Subcutaneous adipose tissue (tissue), 4 donors: ENCODE results near the gene NPPA. TPM values are rescaled to one million over a fixed set of nuclear protein-coding genes. Genes with fewer than 3 reads are reported as not detected.

Source experiments
- total RNA-seq, 4 donors: library from RNA; depleted of rRNA; stranded (reverse); fragments of >200 nt; gene quantifications; one replicate each; pipeline ENCODE4 v1.1.0, GENCODE V29; 2016
- TF ChIP-seq, protein P1 (sequence below): fragments of 450-650 bp; IDR thresholded peaks from one replicate; pipeline ENCODE4 v1.5.1; 2016; ENCODE audit warnings: low read depth, mild to moderate bottlenecking, control low read depth, antibody characterized with exemption, moderate library complexity

NPPA gene
- total RNA-seq, 4 donors from 2014 or later, result not detected

DNA sequence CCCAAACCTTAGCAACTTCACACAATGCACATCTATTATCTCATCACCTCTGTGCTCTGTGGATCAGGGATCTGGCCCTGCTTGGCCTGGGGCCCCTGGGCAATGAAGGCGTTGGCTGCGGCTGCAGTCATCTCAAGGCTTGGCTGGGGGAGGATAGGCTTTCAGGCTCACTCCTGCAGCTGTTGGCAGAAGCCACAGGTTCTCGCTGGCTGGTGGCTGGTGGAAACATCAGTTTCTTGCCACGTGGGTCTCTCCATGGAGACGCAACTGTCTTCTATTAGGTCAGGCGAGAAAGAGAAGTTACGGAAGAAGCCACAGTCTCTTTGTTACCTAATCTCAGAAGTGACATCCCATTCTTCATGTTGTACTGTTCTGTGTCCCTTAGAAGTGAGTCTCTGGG, 3.6 kb upstream of the NPPA start:
- TF ChIP-seq, protein P1, sequence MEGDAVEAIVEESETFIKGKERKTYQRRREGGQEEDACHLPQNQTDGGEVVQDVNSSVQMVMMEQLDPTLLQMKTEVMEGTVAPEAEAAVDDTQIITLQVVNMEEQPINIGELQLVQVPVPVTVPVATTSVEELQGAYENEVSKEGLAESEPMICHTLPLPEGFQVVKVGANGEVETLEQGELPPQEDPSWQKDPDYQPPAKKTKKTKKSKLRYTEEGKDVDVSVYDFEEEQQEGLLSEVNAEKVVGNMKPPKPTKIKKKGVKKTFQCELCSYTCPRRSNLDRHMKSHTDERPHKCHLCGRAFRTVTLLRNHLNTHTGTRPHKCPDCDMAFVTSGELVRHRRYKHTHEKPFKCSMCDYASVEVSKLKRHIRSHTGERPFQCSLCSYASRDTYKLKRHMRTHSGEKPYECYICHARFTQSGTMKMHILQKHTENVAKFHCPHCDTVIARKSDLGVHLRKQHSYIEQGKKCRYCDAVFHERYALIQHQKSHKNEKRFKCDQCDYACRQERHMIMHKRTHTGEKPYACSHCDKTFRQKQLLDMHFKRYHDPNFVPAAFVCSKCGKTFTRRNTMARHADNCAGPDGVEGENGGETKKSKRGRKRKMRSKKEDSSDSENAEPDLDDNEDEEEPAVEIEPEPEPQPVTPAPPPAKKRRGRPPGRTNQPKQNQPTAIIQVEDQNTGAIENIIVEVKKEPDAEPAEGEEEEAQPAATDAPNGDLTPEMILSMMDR, result no peak

GRCh38 chr1:11850156-11850555, 2.6 kb upstream of the NPPA start:
- TF ChIP-seq, protein P1, result no peak

- TF ChIP-seq, protein P1, result no peak
These were observed 754 bp upstream of the NPPA start for GRCh38 chr1:11848373-11848700.

- TF ChIP-seq, protein P1, result no peak
These were observed 1.8 kb downstream of the NPPA start for GRCh38 chr1:11845641-11846335.

DNA sequence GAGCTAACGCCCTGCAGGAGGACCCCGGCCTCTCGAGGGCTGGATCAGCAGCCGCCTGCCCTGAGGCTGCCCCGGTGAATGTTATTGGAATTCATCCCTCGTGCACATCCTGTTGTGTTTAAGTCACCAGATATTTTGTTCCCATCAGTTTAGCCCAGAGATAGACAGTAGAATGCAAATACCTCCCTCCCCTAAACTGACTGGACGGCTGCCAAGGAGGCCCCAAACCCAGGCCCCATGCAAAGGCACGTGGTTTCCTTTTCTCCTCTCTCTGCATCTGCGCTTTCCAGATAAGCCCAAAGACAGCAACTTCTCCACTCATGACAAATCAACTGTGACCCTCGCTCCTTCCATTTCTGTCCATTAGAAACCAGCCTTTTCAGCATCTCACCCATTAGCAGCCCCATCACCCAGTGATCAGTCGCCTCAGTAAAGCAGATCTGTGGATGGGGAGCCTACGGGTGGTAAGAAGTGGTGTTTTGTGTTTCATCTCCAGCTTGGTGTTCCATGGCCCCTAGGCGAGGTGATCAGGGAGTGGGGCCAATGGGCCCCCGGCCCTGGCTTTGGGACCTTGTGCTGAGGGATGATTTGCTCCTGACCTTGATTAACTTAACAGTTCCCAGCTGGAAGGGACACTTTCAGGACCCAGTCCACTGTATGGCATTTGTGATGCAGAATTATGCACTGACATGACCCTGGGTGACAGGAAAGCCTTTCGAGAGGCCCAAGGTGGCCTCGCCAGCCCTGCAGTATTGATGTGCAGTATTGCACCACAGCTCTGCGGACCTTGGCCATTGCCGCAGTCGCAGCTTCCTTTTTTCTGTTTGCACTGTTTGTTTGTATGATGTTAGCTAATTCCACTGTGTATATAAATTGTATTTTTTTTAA, 5.2 kb downstream of the NPPA start:
- TF ChIP-seq, protein P1, result no peak

DNA sequence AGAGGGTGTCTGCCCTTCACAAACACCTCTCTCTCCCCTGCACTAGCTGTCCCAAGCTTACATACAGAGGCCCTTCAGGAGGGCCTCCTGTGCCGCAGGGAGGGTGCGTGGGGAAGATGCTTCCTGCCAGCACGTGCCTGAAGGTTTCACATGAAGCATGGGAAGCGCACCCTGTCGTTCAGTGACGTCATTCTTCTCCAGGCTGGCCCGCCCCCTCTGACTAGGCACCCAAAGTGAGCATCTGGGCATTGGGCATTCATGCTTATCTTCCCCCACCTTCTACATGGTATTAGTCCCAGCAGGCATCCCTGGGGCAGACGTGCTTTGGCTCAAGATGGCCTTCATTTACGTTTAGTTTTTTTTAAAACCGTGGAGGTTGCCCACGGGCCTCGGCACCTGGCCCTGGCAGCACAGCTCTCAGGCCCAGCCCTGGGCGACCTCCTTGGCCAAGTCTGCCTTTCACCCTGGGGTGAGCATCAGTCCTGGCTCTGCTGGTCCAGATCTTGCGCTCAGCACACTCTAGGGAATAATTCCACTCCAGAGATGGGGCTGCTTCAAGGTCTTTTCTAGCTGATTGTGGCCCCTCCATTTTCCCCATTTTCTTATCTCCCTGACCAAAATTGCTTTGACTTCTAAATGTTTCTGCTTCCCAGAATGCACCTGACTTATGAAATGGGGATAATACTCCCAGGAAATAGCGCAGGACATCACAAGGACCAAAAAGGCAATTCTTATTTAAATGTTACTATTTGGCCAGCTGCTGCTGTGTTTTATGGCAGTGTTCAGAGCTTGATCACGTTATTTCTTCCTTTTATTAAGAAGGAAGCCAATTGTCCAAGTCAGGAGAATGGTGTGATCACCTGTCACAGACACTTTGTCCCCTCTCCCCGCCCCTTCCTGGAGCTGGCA, 6.1 kb downstream of the NPPA start:
- TF ChIP-seq, protein P1, result no peak
